GM23338 (cell line): ENCODE data around the gene RAPGEF5. TPM values are rescaled to one million over a fixed set of nuclear protein-coding genes. Genes with fewer than 3 reads are reported as not detected.
A peak's percentile ranks its signal among the peaks of the same experiment; 100 is the strongest.

ENCODE experiments used
- ATAC-seq: fragments of 200-7000 bp; cut with Tn5 transposase; 3 replicates; pipeline ENCODE4 v1.9.1; 2020
- DNase-seq: peaks from one replicate; pipeline ENCODE4 v3.0.0-alpha.2; 2015; ENCODE audit warnings: low spot score
- H2AFZ ChIP-seq: fragments of 200-600 bp; sonication (generic); 2 replicates; pipeline ENCODE4 v1.8.0; 2016; ENCODE audit warnings: antibody characterized with exemption, mild to moderate bottlenecking, moderate library complexity
- H3F3A ChIP-seq: fragments of 200-600 bp; sonication (generic); replicated peaks from 2 replicates; pipeline ENCODE4 v1.8.0; 2017; ENCODE audit warnings: antibody characterized with exemption, mixed run types, low read depth
- H3K27ac ChIP-seq: fragments of 200-600 bp; sonication (generic); 2 replicates; pipeline ENCODE4 v1.6.1; 2016; ENCODE audit warnings: low read depth
- H3K27me3 ChIP-seq: fragments of 200-600 bp; sonication (generic); 2 replicates; pipeline ENCODE4 v1.8.0; 2016; ENCODE audit warnings: mild to moderate bottlenecking, mixed run types, moderate library complexity; ENCODE audit not compliant: insufficient read depth
- H3K36me3 ChIP-seq: fragments of 200-600 bp; sonication (generic); 2 replicates; pipeline ENCODE4 v1.8.0; 2016; ENCODE audit warnings: mild to moderate bottlenecking; ENCODE audit not compliant: insufficient read depth
- H3K4me1 ChIP-seq: fragments of 200-600 bp; sonication (generic); 2 replicates; pipeline ENCODE4 v1.8.0; 2016; ENCODE audit warnings: mild to moderate bottlenecking, moderate library complexity; ENCODE audit not compliant: insufficient read depth
- H3K4me2 ChIP-seq: fragments of 200-600 bp; sonication (generic); 2 replicates; pipeline ENCODE4 v1.7.1; 2017; ENCODE audit warnings: mixed run types
- H3K4me3 ChIP-seq: fragments of 200-600 bp; sonication (generic); 2 replicates; pipeline ENCODE4 v1.6.1; 2016; ENCODE audit warnings: mixed run types
- H3K79me2 ChIP-seq: fragments of 200-600 bp; sonication (generic); replicated peaks from 2 replicates; pipeline ENCODE4 v1.8.0; 2017; ENCODE audit warnings: mild to moderate bottlenecking; ENCODE audit not compliant: insufficient read depth
- H3K9me2 ChIP-seq: fragments of 200-600 bp; sonication (generic); 2 replicates; pipeline ENCODE4 v1.8.0; 2017; ENCODE audit not compliant: insufficient read depth
- H4K20me1 ChIP-seq: fragments of 200-600 bp; sonication (generic); replicated peaks from 2 replicates; pipeline ENCODE4 v1.8.0; 2017; ENCODE audit warnings: mild to moderate bottlenecking; ENCODE audit not compliant: insufficient read depth
- H3K27ac Mint-ChIP-seq: 2 replicates; pipeline ENCODE4 v1.8.0; 2020; ENCODE audit warnings: inconsistent platforms, mild to moderate bottlenecking, moderate library complexity, mixed read lengths
- H3K27me3 Mint-ChIP-seq: 3 replicates; pipeline ENCODE4 v1.8.0; 2022; ENCODE audit warnings: low read depth, mild to moderate bottlenecking, moderate library complexity, mixed read lengths, inconsistent platforms; ENCODE audit not compliant: insufficient read depth, poor library complexity
- H3K36me3 Mint-ChIP-seq: 3 replicates; pipeline ENCODE4 v1.8.0; 2021; ENCODE audit warnings: low read depth, mild to moderate bottlenecking, inconsistent platforms, moderate library complexity, mixed read lengths
- H3K4me1 Mint-ChIP-seq: 3 replicates; pipeline ENCODE4 v1.8.0; 2020; ENCODE audit warnings: mild to moderate bottlenecking, inconsistent platforms, mixed read lengths
- H3K4me3 Mint-ChIP-seq: 3 replicates; pipeline ENCODE4 v1.8.0; 2021; ENCODE audit warnings: moderate library complexity, mild to moderate bottlenecking, inconsistent platforms, mixed read lengths
- H3K9me3 Mint-ChIP-seq: 3 replicates; pipeline ENCODE4 v1.8.0; 2020; ENCODE audit warnings: moderate library complexity, mild to moderate bottlenecking, inconsistent platforms, mixed read lengths
- CREB1 ChIP-seq: fragments of 250-450 bp; sonication (Bioruptor Pico); IDR thresholded peaks from 2 replicates; pipeline ENCODE4 v1.5.0; 2020; ENCODE audit warnings: low read depth, mild to moderate bottlenecking, moderate library complexity
- ETS1 ChIP-seq: IDR thresholded peaks from 2 replicates; pipeline ENCODE4 v1.6.1; 2016; ENCODE audit warnings: antibody characterized with exemption
- NANOG ChIP-seq: IDR thresholded peaks from 2 replicates; pipeline ENCODE4 v1.6.1; 2016; ENCODE audit warnings: antibody characterized with exemption, borderline replicate concordance
- STAT1 ChIP-seq: IDR thresholded peaks from one replicate; pipeline ENCODE4 v1.6.1; 2016; ENCODE audit warnings: antibody characterized with exemption; ENCODE audit not compliant: unreplicated experiment
- polyA plus RNA-seq: library from polyadenylated mRNA; unstranded; fragments of >200 nt; fragmentation: Nextera tagmentation; extraction: Ambion mirVana; gene quantifications from 2 replicates; pipeline ENCODE4 v1.2.1, GENCODE V29; 2016
- total RNA-seq: library from RNA; depleted of rRNA; stranded (reverse); fragments of >200 nt; shearing (Covaris generic); gene quantifications from 2 replicates; pipeline ENCODE4 v1.2.3, GENCODE V29; 2014
- TF ChIP-seq, protein P1 (sequence below), 2 experiments: fragments of 200-600 bp in 1 of 2; sonication (generic) in 1 of 2; conservative IDR thresholded peaks; 2 replicates each; pipeline versions ENCODE4 v1.5.1 to v1.6.1; 2016 to 2017; ENCODE audit warnings: antibody characterized with exemption in 2 of 2, low read depth in 2 of 2, mild to moderate bottlenecking in 2 of 2, moderate library complexity in 1 of 2

Gene RAPGEF5
- total and polyA plus RNA-seq, 2 experiments from 2014 or later, result 6.3 to 13.1 TPM

GRCh38 chr7:22087861-22088260 lies 269.1 kb downstream of the RAPGEF5 start:
- TF ChIP-seq, protein P1, sequence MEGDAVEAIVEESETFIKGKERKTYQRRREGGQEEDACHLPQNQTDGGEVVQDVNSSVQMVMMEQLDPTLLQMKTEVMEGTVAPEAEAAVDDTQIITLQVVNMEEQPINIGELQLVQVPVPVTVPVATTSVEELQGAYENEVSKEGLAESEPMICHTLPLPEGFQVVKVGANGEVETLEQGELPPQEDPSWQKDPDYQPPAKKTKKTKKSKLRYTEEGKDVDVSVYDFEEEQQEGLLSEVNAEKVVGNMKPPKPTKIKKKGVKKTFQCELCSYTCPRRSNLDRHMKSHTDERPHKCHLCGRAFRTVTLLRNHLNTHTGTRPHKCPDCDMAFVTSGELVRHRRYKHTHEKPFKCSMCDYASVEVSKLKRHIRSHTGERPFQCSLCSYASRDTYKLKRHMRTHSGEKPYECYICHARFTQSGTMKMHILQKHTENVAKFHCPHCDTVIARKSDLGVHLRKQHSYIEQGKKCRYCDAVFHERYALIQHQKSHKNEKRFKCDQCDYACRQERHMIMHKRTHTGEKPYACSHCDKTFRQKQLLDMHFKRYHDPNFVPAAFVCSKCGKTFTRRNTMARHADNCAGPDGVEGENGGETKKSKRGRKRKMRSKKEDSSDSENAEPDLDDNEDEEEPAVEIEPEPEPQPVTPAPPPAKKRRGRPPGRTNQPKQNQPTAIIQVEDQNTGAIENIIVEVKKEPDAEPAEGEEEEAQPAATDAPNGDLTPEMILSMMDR (conservative IDR thresholded peaks at IDR 0.05; ENCODE audit: low read depth in 2 of 2), result no peak
- TF ChIP-seq NANOG (no peak), ETS1 (no peak), STAT1 (no peak)
- peaks cover 7% of the 10 kb centered on the region for H3K4me1 ChIP-seq
- no peak overlapping the region for H3K4me3 Mint-ChIP-seq
- peaks cover 6% of the 10 kb centered on the region; the same call in 2 of the 3 replicates for H3K4me1 Mint-ChIP-seq
- H2AFZ ChIP-seq, result no peak overlapping the region
- H3K9me3 Mint-ChIP-seq, result peaks cover 38% of the 10 kb centered on the region
- H3K9me2 ChIP-seq, result peaks cover 3% of the 10 kb centered on the region; the same call in 1 of the 2 replicates
- H4K20me1 ChIP-seq, result no peaks in the 10 kb centered on the region
- DNase-seq (no peak), ATAC-seq (no peak)
- no peak overlapping the region for H3K4me3 ChIP-seq
- H3K79me2 ChIP-seq, result no peaks in the 10 kb centered on the region
- no peak overlapping the region for H3K4me2 ChIP-seq
- no peaks in the 10 kb centered on the region for H3F3A ChIP-seq
- peaks cover 9% of the 10 kb centered on the region for H3K36me3 Mint-ChIP-seq
- no peak overlapping the region for H3K27ac ChIP-seq
- H3K27ac Mint-ChIP-seq, result no peak overlapping the region
- H3K27me3 ChIP-seq, result peaks cover 10% of the 10 kb centered on the region
- H3K36me3 ChIP-seq, result no peaks in the 10 kb centered on the region; the same call in 1 of the 2 replicates
- peaks cover 16% of the 10 kb centered on the region for H3K27me3 Mint-ChIP-seq

GRCh38 chr7:22083704-22084240 lies 273.2 kb downstream of the RAPGEF5 start:
- H3K27ac Mint-ChIP-seq, result no peak overlapping the region
- H3K36me3 Mint-ChIP-seq, result 0 out of 3 replicates have a peak, but pooled peaks cover 5% of the 10 kb centered on the region
- peaks cover 21% of the 10 kb centered on the region for H3K9me3 Mint-ChIP-seq
- peaks cover 8% of the 10 kb centered on the region; the same call in 1 of the 2 replicates for H3K9me2 ChIP-seq
- peak overlapping the region; percentile 76 for H3K4me3 ChIP-seq
- no peaks in the 10 kb centered on the region; the same call in 1 of the 2 replicates for H3K36me3 ChIP-seq
- no peak overlapping the region for H3K27ac ChIP-seq
- peak overlapping the region; percentile 95 for H2AFZ ChIP-seq
- H3K4me1 Mint-ChIP-seq, result peaks cover 16% of the 10 kb centered on the region
- ATAC-seq, result no peak
- peaks cover 10% of the 10 kb centered on the region for H3K27me3 ChIP-seq
- no peak for TF ChIP-seq CREB1 (CRISPR knock-in tag)
- TF ChIP-seq STAT1, result no peak
- H3K4me3 Mint-ChIP-seq, result peak overlapping the region; percentile 82
- no peaks in the 10 kb centered on the region for H3K79me2 ChIP-seq
- peaks cover 11% of the 10 kb centered on the region for H3K27me3 Mint-ChIP-seq
- no peaks in the 10 kb centered on the region for H4K20me1 ChIP-seq
- peak overlapping the region; percentile 86 for H3K4me2 ChIP-seq
- no peaks in the 10 kb centered on the region for H3F3A ChIP-seq
- peaks cover 17% of the 10 kb centered on the region for H3K4me1 ChIP-seq
- peak; percentile 14 for DNase-seq
